Stimulated activated CD8-positive, alpha-beta memory T cell treated with anti-CD3 and anti-CD28 coated beads, Interleukin-4, amount 100 ng/mL, for 1 hour (primary cell): ENCODE measurements around the gene TPD52L2.

ENCODE experiments used
- DNase-seq, 2 donors: peaks; one replicate each; pipeline ENCODE4 v3.0.0-alpha.2; 2020; ENCODE audit warnings: low read depth in 2 of 2, low spot score in 1 of 2

The TPD52L2 gene

GRCh38 chr20:63864978-63865640, at the start of gene TPD52L2:
Gene TPD52L2 (plus strand): TSS chr20:63865270. CDS start chr20:63865366, 96 bp downstream.
- peak; percentile 91 to 95 for DNase-seq

GRCh38 chr20:63815615-63816253, 49.3 kb upstream of the TPD52L2 start:
- no peak for DNase-seq

GRCh38 chr20:63819224-63819921, 45.7 kb upstream of the TPD52L2 start:
- no peak for DNase-seq

GRCh38 chr20:63821811-63822210, 43.3 kb upstream of the TPD52L2 start:
- no peak for DNase-seq

- DNase-seq: no peak
Observed at GRCh38 chr20:63822276-63822696, 42.8 kb upstream of the TPD52L2 start.

GRCh38 chr20:63823691-63824311, 41.3 kb upstream of the TPD52L2 start:
- DNase-seq: no peak

- DNase-seq: no peak
Observed at GRCh38 chr20:63825331-63826118, 39.5 kb upstream of the TPD52L2 start.

GRCh38 chr20:63826753-63827152, 38.3 kb upstream of the TPD52L2 start:
- no peak for DNase-seq

GRCh38 chr20:63828124-63828523, 36.9 kb upstream of the TPD52L2 start:
- no peak for DNase-seq

GRCh38 chr20:63828545-63828944, 36.5 kb upstream of the TPD52L2 start:
- no peak for DNase-seq

GRCh38 chr20:63828951-63829350, 36.1 kb upstream of the TPD52L2 start:
- DNase-seq: no peak

- no peak for DNase-seq
Observed at GRCh38 chr20:63829603-63829944, 35.5 kb upstream of the TPD52L2 start.

- no peak for DNase-seq
Observed at GRCh38 chr20:63829945-63830835, 34.9 kb upstream of the TPD52L2 start.

- DNase-seq: no peak
Observed at GRCh38 chr20:63830841-63831588, 34.1 kb upstream of the TPD52L2 start, which contains the start of gene ZBTB46. Gene ZBTB46 (minus strand): TSS chr20:63831264. CDS start chr20:63790757, 40,507 bp downstream.

- DNase-seq: no peak
Observed at GRCh38 chr20:63831646-63831992, 33.5 kb upstream of the TPD52L2 start.

GRCh38 chr20:63831993-63832686, 32.9 kb upstream of the TPD52L2 start:
- DNase-seq: no peak

GRCh38 chr20:63833776-63834490, 31.1 kb upstream of the TPD52L2 start:
- no peak for DNase-seq

GRCh38 chr20:63834491-63834880, 30.6 kb upstream of the TPD52L2 start:
- no peak for DNase-seq
